GM10248 (cell line): ENCODE measurements around the gene MTHFD2L.
A peak's percentile ranks its signal among the peaks of the same experiment; 100 is the strongest.

Experiments
- CTCF ChIA-PET: fragments of 300-600 bp; sonication (Branson Sonifier 250); formaldehyde crosslinking; extraction: SDS; loops from one replicate; lab custom pipeline; 2021; ENCODE audit warnings: antibody characterized with exemption; lab: Yijun Ruan, JAX
- POLR2A ChIA-PET: fragments of 350-650 bp; sonication (Branson Sonifier 250); formaldehyde crosslinking; extraction: SDS; loops from one replicate; lab custom pipeline; 2020; ENCODE audit warnings: antibody characterized with exemption; lab: Yijun Ruan, JAX
- DNase-seq: peaks from one replicate; pipeline ENCODE4 v3.0.0; 2012; ENCODE audit errors: extremely low spot score
- TF ChIP-seq, protein P1 (sequence below): IDR thresholded peaks from 2 replicates; pipeline ENCODE4 v1.5.1; 2012; ENCODE audit warnings: mild to moderate bottlenecking, low read depth; ENCODE audit errors: extremely low read depth, missing control alignments, control extremely low read depth

Gene MTHFD2L

DNA sequence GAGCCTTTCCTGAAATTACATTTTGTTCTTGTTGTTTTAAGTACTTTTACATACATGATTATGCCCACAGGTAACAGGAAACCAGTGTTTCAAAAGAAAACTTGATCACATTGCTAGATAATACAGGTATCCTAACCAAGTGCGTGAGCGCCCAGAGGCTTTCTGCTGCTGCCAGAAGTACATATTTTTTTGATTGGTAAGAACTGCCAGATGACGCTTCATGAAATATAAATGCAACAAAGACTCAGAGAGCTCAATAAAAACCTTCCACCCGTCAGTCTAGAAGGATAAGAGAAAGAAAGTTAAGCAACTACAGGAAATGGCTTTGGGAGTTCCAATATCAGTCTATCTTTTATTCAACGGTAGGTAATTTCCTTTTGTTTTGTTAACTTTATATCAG lies 150.3 kb downstream of the MTHFD2L start, which contains the start of gene EPGN:
TSS of gene EPGN (plus strand) at position 256 of the 400 bp plus-strand sequence. CDS start at position 320, 64 bp downstream.
- ChIA-PET POLR2A (no interaction called here), CTCF (interaction anchor here (1.4 to 4.3 kb wide), 3 partner anchors 79 to 138 kb away, joined by 3 to 17 read pairs (median 12); no protein-coding TSS in a partner anchor)
- TF ChIP-seq, protein P1, sequence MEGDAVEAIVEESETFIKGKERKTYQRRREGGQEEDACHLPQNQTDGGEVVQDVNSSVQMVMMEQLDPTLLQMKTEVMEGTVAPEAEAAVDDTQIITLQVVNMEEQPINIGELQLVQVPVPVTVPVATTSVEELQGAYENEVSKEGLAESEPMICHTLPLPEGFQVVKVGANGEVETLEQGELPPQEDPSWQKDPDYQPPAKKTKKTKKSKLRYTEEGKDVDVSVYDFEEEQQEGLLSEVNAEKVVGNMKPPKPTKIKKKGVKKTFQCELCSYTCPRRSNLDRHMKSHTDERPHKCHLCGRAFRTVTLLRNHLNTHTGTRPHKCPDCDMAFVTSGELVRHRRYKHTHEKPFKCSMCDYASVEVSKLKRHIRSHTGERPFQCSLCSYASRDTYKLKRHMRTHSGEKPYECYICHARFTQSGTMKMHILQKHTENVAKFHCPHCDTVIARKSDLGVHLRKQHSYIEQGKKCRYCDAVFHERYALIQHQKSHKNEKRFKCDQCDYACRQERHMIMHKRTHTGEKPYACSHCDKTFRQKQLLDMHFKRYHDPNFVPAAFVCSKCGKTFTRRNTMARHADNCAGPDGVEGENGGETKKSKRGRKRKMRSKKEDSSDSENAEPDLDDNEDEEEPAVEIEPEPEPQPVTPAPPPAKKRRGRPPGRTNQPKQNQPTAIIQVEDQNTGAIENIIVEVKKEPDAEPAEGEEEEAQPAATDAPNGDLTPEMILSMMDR, result no peak
- no peak for DNase-seq

DNA sequence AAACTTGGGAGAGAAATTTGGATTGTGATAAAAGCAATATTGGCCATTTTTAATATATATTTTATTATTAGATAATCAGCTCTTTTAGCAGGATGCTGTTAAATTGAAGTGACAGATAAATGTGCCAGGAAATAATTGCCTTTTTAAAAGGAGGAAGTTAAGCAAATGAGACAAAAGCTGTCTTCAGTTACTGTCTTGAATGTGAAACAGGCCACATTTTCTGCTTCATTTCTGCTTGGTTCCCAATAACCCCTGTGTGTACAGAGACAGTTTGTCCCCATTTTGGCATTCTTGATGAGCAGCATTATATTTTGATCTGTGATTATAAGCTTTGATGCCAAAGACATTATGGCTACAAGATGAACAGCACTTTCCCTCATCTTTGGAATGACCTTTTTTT lies 151.3 kb downstream of the MTHFD2L start:
- CTCF ChIA-PET, result interaction anchor here (1.2 to 4.3 kb wide), 5 partner anchors 11 to 139 kb away, joined by 3 to 17 read pairs (median 4); no protein-coding TSS in a partner anchor
- POLR2A ChIA-PET, result no interaction called here
- TF ChIP-seq, protein P1, result no peak
- DNase-seq, result no peak

- TF ChIP-seq, protein P1, result peak; percentile 73
- DNase-seq, result peak; percentile 19
- CTCF ChIA-PET, result interaction anchor here (0.8 to 2.0 kb wide), 10 partner anchors 8 to 666 kb away, joined by 3 to 23 read pairs (median 4); no protein-coding TSS in a partner anchor
- POLR2A ChIA-PET, result no interaction called here
Observed at GRCh38 chr4:74311696-74312313, 153.9 kb downstream of the MTHFD2L start.

GRCh38 chr4:74314329-74314728 lies 156.4 kb downstream of the MTHFD2L start:
- POLR2A ChIA-PET, result no interaction called here
- TF ChIP-seq, protein P1, result no peak
- no peak for DNase-seq
- CTCF ChIA-PET, result interaction anchor here (1.2 to 1.8 kb wide), 2 partner anchors 86 to 125 kb away, joined by 6 to 8 read pairs; no protein-coding TSS in a partner anchor

DNA sequence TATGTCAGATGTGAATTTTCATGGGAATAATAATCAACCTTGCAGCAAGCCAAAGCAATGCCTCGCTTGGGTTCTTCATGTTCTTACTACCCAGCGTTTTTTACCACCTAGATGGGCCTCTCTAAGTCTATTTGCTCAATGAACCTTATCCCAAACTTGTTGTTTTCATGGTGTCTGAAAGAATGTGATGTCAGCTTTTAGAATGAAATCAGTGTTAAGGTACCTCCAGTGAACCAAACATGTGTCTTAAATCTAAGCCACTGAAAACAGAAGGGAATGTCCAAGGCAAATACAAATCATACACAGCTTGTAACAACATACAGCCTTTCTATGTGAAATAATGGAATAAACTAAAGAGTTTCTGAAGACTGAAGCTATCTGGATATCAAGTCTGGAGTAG lies 157.0 kb downstream of the MTHFD2L start:
- no peak for DNase-seq
- ChIA-PET POLR2A (no interaction called here), CTCF (interaction anchor here (1.1 to 1.8 kb wide), 3 partner anchors 87 to 180 kb away, joined by 3 to 8 read pairs (median 6); no protein-coding TSS in a partner anchor)
- TF ChIP-seq, protein P1, result no peak

- DNase-seq, result no peak
- POLR2A ChIA-PET, result no interaction called here
- TF ChIP-seq, protein P1, result no peak
- CTCF ChIA-PET, result interaction anchor here (1.1 to 1.8 kb wide), 3 partner anchors 87 to 181 kb away, joined by 3 to 8 read pairs (median 4); no protein-coding TSS in a partner anchor
Observed at GRCh38 chr4:74315376-74315775, 157.5 kb downstream of the MTHFD2L start.
